RWPE2 (cell line): ENCODE measurements around the gene ZNF8.

Experiments
- ATAC-seq: fragments of 200-7000 bp; cut with Tn5 transposase; 3 replicates; pipeline ENCODE4 v1.9.1; 2021; ENCODE audit warnings: low read depth
- DNase-seq: peaks from one replicate; pipeline ENCODE4 v3.0.0-alpha.2; 2020; ENCODE audit warnings: low spot score
- H3K27ac ChIP-seq: fragments of 450-650 bp; 2 replicates; pipeline ENCODE4 v1.5.1; 2017; ENCODE audit warnings: mild to moderate bottlenecking; ENCODE audit not compliant: poor library complexity, severe bottlenecking
- H3K27me3 ChIP-seq: fragments of 250-450 bp; sonication (Bioruptor Pico); 2 replicates; pipeline ENCODE4 v1.5.1; 2021; ENCODE audit warnings: mild to moderate bottlenecking, moderate library complexity; ENCODE audit not compliant: insufficient read depth, poor library complexity, severe bottlenecking
- H3K36me3 ChIP-seq: fragments of 250-450 bp; sonication (Bioruptor Pico); 2 replicates; pipeline ENCODE4 v1.5.1; 2020; ENCODE audit warnings: low read depth, mild to moderate bottlenecking, moderate library complexity
- H3K4me1 ChIP-seq: fragments of 250-450 bp; sonication (Bioruptor Pico); 2 replicates; pipeline ENCODE4 v1.5.1; 2021; ENCODE audit warnings: mild to moderate bottlenecking, moderate library complexity; ENCODE audit not compliant: insufficient read depth, poor library complexity, severe bottlenecking
- H3K4me3 ChIP-seq: fragments of 250-450 bp; sonication (Bioruptor Pico); 2 replicates; pipeline ENCODE4 v1.5.1; 2021; ENCODE audit warnings: mild to moderate bottlenecking, moderate library complexity; ENCODE audit not compliant: severe bottlenecking
- H3K9me3 ChIP-seq: fragments of 250-450 bp; sonication (Bioruptor Pico); 2 replicates; pipeline ENCODE4 v1.5.1; 2021; ENCODE audit warnings: mild to moderate bottlenecking, moderate library complexity; ENCODE audit not compliant: severe bottlenecking
- TF ChIP-seq, protein P1 (sequence below): fragments of 450-650 bp; IDR thresholded peaks from one replicate; pipeline ENCODE4 v1.5.1; 2017; ENCODE audit warnings: mild to moderate bottlenecking, moderate library complexity; ENCODE audit not compliant: poor library complexity, severe bottlenecking

ZNF8 gene

GRCh38 chr19:58351558-58351878 is 72.8 kb downstream of the ZNF8 start:
- Histone ChIP-seq H3K27ac (no peak overlapping the region), H3K27me3 (no peaks in the 10 kb centered on the region), H3K4me3 (no peak overlapping the region), H3K36me3 (no peaks in the 10 kb centered on the region), H3K4me1 (peaks cover 5% of the 10 kb centered on the region), H3K9me3 (no peaks in the 10 kb centered on the region)
- TF ChIP-seq, protein P1, sequence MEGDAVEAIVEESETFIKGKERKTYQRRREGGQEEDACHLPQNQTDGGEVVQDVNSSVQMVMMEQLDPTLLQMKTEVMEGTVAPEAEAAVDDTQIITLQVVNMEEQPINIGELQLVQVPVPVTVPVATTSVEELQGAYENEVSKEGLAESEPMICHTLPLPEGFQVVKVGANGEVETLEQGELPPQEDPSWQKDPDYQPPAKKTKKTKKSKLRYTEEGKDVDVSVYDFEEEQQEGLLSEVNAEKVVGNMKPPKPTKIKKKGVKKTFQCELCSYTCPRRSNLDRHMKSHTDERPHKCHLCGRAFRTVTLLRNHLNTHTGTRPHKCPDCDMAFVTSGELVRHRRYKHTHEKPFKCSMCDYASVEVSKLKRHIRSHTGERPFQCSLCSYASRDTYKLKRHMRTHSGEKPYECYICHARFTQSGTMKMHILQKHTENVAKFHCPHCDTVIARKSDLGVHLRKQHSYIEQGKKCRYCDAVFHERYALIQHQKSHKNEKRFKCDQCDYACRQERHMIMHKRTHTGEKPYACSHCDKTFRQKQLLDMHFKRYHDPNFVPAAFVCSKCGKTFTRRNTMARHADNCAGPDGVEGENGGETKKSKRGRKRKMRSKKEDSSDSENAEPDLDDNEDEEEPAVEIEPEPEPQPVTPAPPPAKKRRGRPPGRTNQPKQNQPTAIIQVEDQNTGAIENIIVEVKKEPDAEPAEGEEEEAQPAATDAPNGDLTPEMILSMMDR = no peak
- DNase-seq (no peak), ATAC-seq (no peak)

DNA sequence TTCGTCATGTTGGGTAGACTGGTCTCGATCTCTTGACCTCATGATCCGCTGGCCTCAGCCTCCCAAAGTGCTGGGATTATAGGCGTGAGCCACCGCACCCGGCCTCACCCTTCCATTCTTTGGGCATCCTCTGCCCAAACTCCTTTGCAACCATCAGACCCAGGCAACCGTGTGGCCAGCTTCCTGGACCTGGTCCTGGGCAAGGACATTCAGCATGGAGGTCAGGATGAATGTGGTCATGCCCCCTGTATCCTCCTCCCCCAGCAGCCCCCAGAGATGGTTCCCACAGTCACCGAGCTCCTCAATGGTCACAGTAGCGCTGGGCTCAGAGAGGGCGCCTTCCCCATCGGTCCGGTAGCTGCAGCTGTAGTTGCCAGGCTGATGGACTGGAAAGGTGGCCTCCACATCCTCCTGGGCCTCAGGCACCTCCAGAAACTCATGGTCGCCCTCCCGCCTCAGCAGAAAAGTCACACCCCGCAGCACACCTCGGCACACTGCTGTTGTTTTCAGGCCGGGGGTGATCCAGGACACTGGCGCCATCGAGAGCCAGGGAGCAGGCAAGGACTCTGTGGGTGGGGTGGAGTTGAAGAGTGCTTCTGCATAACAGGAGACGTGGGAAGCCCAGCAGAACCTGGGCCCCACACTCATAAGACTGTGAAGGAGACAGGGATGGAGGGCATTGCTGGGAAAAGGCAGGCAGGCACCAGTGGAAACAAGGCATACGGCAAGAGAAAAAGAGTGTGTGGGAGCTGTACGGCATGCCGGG is 73.4 kb downstream of the ZNF8 start:
- DNase-seq = no peak
- H3K4me3 ChIP-seq = no peak overlapping the region
- H3K36me3 ChIP-seq = no peaks in the 10 kb centered on the region
- TF ChIP-seq, protein P1 = no peak
- H3K27me3 ChIP-seq = no peaks in the 10 kb centered on the region
- H3K4me1 ChIP-seq = peaks cover 5% of the 10 kb centered on the region
- ATAC-seq = no peak
- no peaks in the 10 kb centered on the region for H3K9me3 ChIP-seq
- H3K27ac ChIP-seq = no peak overlapping the region
